ENCODE data around the gene ATP6AP2. TPM values are rescaled to one million over a fixed set of nuclear protein-coding genes. Genes with fewer than 3 reads are reported as not detected.
"Not testable (repeated sequence)": the region's sequence is repeated elsewhere in the genome, so short reads cannot be mapped to it uniquely, and the experiment has no call there.

ATP6AP2 gene
- total RNA-seq, 1 donor from 2014 or later = 98.0 TPM

GRCh38 chrX:40578039-40578695 lies 2.6 kb upstream of the ATP6AP2 start:
- peaks cover 5% of the 10 kb centered on the region for H3K4me1 Mint-ChIP-seq (ENCODE audit: unreplicated experiment)
- TF ChIP-seq CTCF (conservative IDR thresholded peaks at IDR 0.05) = no peak
- peaks cover under 1% of the 10 kb centered on the region for H3K9me3 Mint-ChIP-seq
- H3K36me3 Mint-ChIP-seq = no peaks in the 10 kb centered on the region
- H3K27me3 Mint-ChIP-seq = no peaks in the 10 kb centered on the region
- no peak for DNase-seq (ENCODE audit: extremely low spot score, unreplicated experiment)
- peak overlapping the region; percentile 21 for H3K4me3 Mint-ChIP-seq
- H3K27ac Mint-ChIP-seq = peak overlapping the region; percentile 64

DNA sequence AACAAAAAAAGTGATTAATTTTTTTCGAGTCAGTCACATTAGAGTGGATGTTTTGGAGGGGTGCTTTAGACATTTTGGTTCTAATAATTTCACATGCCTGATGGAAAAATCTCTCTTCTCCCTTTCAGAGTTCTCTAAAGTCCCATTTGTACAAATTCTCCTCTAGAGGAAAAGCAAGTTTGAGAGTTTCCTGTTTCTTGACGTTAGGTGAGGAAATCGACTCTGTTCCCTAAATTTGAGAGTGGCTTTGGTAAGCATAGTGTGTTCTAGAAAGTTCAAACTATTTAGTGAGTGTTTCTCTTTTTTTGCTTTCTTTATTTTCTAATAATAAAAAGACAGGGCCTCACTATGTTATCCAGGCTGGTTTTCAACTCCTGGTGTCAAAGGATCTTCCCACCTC lies 1.6 kb upstream of the ATP6AP2 start:
- Mint-ChIP-seq H3K27me3 (no peaks in the 10 kb centered on the region), H3K27ac (no peak overlapping the region), H3K4me3 (no peak overlapping the region), H3K9me3 (peaks cover 5% of the 10 kb centered on the region), H3K36me3 (no peaks in the 10 kb centered on the region), H3K4me1 (ENCODE audit: unreplicated experiment) (peaks cover 6% of the 10 kb centered on the region)
- DNase-seq (ENCODE audit: extremely low spot score, unreplicated experiment) = no peak
- TF ChIP-seq CTCF (conservative IDR thresholded peaks at IDR 0.05) = no peak

DNA sequence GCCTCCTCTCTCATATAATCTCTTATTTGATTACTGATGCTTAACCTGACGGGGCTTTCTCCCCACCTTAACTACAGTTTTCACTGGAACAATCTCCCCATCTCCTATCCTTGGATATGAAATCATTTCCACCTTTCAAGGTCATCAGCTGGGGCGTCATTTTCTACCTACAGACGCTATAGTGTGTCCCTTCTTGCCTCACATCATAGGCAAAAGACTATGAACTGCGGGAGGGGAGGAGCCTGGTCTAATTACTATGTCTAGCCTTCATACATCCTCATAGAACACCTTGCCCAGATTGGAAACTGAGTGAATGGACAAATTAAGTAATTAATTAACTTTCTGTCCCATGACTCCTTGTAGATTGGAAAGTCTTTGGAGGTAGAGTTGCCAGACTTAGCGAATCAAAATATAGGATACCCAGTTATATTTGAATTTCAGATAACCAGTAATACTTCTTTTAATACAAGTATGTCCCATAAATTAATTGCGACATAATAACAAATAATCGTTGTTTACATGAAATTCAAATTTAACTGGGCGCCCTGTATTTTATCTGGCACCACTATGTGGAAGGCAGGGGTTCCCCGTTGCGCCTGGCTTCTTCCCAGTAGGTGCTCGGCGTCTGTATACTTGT lies 752 bp upstream of the ATP6AP2 start:
- H3K4me3 Mint-ChIP-seq = peak overlapping the region; percentile 95
- no peaks in the 10 kb centered on the region for H3K36me3 Mint-ChIP-seq
- H3K27ac Mint-ChIP-seq = peak overlapping the region; percentile 98
- no peak for TF ChIP-seq CTCF (conservative IDR thresholded peaks at IDR 0.05)
- peaks cover 5% of the 10 kb centered on the region for H3K9me3 Mint-ChIP-seq
- H3K27me3 Mint-ChIP-seq = no peaks in the 10 kb centered on the region
- no peak for DNase-seq (ENCODE audit: extremely low spot score, unreplicated experiment)
- peaks cover 6% of the 10 kb centered on the region for H3K4me1 Mint-ChIP-seq (ENCODE audit: unreplicated experiment)

DNA sequence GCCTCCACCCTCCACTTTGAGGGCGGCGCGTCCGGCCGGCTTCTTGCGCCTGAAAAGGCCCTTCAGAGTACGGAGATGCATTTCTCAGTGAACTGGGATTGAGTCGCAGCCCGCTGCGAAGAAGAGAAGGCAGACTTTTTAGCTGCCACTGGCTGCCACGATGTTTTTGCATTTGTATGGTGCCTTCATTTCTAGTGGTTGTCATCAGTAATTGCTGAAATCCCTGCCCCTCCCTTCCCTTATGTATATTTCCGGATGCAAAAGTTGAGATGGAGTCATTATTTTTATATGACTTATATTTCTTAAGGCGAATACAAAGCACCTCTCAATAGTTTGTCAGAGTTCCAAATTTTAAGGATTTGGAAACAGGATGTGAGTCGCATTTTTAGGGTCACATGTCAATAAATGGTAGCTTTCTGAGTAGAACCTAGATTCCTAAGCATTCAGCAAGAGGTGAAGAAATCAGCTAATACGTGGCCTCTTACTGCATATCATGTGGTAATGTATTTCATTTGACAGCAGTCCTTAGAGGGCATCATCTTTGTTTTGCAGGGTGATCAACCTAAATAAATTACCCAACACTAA lies 658 bp downstream of the ATP6AP2 start:
- H3K27me3 Mint-ChIP-seq = no peaks in the 10 kb centered on the region
- H3K36me3 Mint-ChIP-seq = no peaks in the 10 kb centered on the region
- TF ChIP-seq CTCF (conservative IDR thresholded peaks at IDR 0.05) = no peak
- peak overlapping the region; percentile 68 for H3K27ac Mint-ChIP-seq
- peaks cover 5% of the 10 kb centered on the region for H3K9me3 Mint-ChIP-seq
- peaks cover 6% of the 10 kb centered on the region for H3K4me1 Mint-ChIP-seq (ENCODE audit: unreplicated experiment)
- peak overlapping the region; percentile 82 for H3K4me3 Mint-ChIP-seq
- DNase-seq (ENCODE audit: extremely low spot score, unreplicated experiment) = no peak

DNA sequence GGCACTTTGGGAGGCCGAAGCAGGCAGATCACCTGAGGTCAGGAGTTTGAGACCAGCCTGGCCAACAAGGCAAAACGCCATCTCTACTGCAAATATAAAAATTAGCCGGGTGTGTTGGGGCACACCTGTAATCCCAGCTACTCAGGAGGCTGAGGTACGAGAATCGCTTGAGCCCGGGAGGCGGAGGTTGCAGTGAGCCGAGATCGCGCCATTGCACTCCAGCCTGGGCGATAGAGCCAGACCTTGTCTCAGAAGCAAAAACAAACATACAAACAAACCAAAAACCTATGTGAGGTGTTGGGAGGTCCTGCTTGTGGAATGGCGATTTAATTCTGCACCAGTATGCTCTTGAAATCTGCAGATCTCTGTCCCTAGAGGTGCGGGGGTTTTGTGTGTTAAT lies 1.4 kb downstream of the ATP6AP2 start:
- not testable (repeated sequence) for H3K4me1 Mint-ChIP-seq (ENCODE audit: unreplicated experiment); H3K27ac Mint-ChIP-seq; H3K9me3 Mint-ChIP-seq; H3K36me3 Mint-ChIP-seq; DNase-seq (ENCODE audit: extremely low spot score, unreplicated experiment); H3K27me3 Mint-ChIP-seq
- peak overlapping the region; percentile 82 for H3K4me3 Mint-ChIP-seq

DNA sequence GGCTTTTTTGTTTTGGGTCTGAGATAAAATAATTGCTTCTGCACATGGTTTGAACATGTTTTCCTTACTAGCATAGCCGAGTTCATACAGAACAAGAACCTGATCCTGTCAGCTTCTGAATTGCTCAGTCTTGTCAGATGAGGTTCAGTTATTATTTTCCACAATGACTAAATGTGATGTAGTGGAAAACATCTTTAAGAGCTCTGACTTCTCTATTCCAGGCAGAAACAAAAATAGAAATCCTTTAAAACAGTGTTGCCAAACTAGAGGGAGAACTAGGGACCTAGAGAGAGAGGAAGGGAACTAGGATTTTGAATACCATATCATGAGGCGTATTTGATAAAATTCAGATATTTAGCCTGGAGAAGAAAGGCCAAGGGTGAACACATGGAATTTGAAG lies 2.0 kb downstream of the ATP6AP2 start:
- TF ChIP-seq CTCF (conservative IDR thresholded peaks at IDR 0.05) = no peak
- no peak for DNase-seq (ENCODE audit: extremely low spot score, unreplicated experiment)
- Mint-ChIP-seq H3K27ac (no peak overlapping the region), H3K36me3 (no peaks in the 10 kb centered on the region), H3K4me1 (ENCODE audit: unreplicated experiment) (peaks cover 6% of the 10 kb centered on the region), H3K27me3 (no peaks in the 10 kb centered on the region), H3K9me3 (peaks cover 5% of the 10 kb centered on the region), H3K4me3 (peak overlapping the region; percentile 53)

- not testable (repeated sequence) for H3K4me1 Mint-ChIP-seq (ENCODE audit: unreplicated experiment); H3K36me3 Mint-ChIP-seq
Measured at GRCh38 chrX:40587623-40588022, 6.9 kb downstream of the ATP6AP2 start.

GRCh38 chrX:40589616-40590321 lies 9.0 kb downstream of the ATP6AP2 start:
- H3K4me3 Mint-ChIP-seq; DNase-seq (ENCODE audit: extremely low spot score, unreplicated experiment); H3K9me3 Mint-ChIP-seq; H3K27ac Mint-ChIP-seq; H3K27me3 Mint-ChIP-seq; H3K4me1 Mint-ChIP-seq (ENCODE audit: unreplicated experiment): not testable (repeated sequence)
- H3K36me3 Mint-ChIP-seq = peaks cover 15% of the 10 kb centered on the region

More at GRCh38 chrX:40587623-40588022, 6.9 kb downstream of the ATP6AP2 start:
- H3K27ac Mint-ChIP-seq; DNase-seq (ENCODE audit: extremely low spot score, unreplicated experiment); H3K27me3 Mint-ChIP-seq; H3K9me3 Mint-ChIP-seq; H3K4me3 Mint-ChIP-seq: not testable (repeated sequence)
